Endothelial cell (in vitro differentiated cells): Measurements from ENCODE around the gene COL4A1. TPM values are rescaled to one million over a fixed set of nuclear protein-coding genes. Genes with fewer than 3 reads are reported as not detected.

ENCODE experiments used
- DNase-seq: peaks from one replicate; pipeline ENCODE4 v3.0.0; 2021; ENCODE audit warnings: low spot score
- H3K27ac Mint-ChIP-seq: one replicate; pipeline ENCODE4 v1.8.0; 2021; ENCODE audit warnings: mixed read lengths, inconsistent platforms; ENCODE audit not compliant: unreplicated experiment
- H3K27me3 Mint-ChIP-seq: one replicate; pipeline ENCODE4 v1.8.0; 2021; ENCODE audit warnings: mild to moderate bottlenecking, moderate library complexity, mixed read lengths, inconsistent platforms; ENCODE audit not compliant: unreplicated experiment
- H3K36me3 Mint-ChIP-seq: one replicate; pipeline ENCODE4 v1.8.0; 2021; ENCODE audit warnings: mild to moderate bottlenecking, low read depth, mixed read lengths, inconsistent platforms; ENCODE audit not compliant: unreplicated experiment
- H3K4me1 Mint-ChIP-seq: one replicate; pipeline ENCODE4 v1.8.0; 2021; ENCODE audit warnings: mild to moderate bottlenecking, mixed read lengths, inconsistent platforms; ENCODE audit not compliant: unreplicated experiment
- H3K4me3 Mint-ChIP-seq: one replicate; pipeline ENCODE4 v1.8.0; 2021; ENCODE audit warnings: mild to moderate bottlenecking, mixed read lengths, inconsistent platforms; ENCODE audit not compliant: unreplicated experiment
- H3K9me3 Mint-ChIP-seq: one replicate; pipeline ENCODE4 v1.8.0; 2021; ENCODE audit warnings: mixed read lengths, inconsistent platforms; ENCODE audit not compliant: unreplicated experiment
- total RNA-seq: library from RNA; stranded (reverse); fragmentation: NEBNext Ultra II Directional; extraction: Animal tissue kit (Norgen Biotek cat#: 25700); gene quantifications from one replicate; pipeline ENCODE4 v1.2.1, GENCODE V29; 2021; ENCODE audit not compliant: unreplicated experiment
- TF ChIP-seq, protein P1 (sequence below): fragments of 200-600 bp; sonication (generic); IDR thresholded peaks from one replicate; pipeline ENCODE4 v1.5.0; 2021; ENCODE audit warnings: antibody characterized with exemption; ENCODE audit not compliant: unreplicated experiment

The COL4A1 gene
- total RNA-seq, 1 donor from 2014 or later = 2,720 TPM

DNA sequence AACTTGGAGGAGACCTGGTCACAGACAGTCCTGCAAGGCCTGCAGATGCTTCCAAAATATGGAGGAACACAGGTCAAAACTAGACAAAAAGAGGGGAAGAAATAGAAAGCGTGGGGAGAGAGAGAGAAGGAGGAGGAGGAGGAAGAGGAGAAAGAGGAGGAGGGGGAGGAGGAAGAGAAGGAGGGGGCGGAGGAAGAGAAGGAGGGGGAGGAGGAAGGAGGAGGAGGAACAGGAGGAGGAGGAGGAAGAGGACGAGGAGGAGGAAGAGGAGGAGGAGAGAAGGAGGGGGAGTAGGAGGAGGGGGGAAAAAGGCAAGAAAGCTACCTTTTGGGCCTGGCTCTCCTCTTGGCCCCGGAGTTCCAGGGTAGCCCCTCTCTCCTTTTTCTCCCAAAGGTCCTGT lies 105.8 kb downstream of the COL4A1 start:
- Mint-ChIP-seq H3K9me3 (no peaks in the 10 kb centered on the region), H3K27me3 (peaks cover 9% of the 10 kb centered on the region), H3K36me3 (peaks cover 71% of the 10 kb centered on the region), H3K4me1 (peaks cover 19% of the 10 kb centered on the region), H3K27ac (no peak overlapping the region), H3K4me3 (no peak overlapping the region)
- TF ChIP-seq, protein P1, sequence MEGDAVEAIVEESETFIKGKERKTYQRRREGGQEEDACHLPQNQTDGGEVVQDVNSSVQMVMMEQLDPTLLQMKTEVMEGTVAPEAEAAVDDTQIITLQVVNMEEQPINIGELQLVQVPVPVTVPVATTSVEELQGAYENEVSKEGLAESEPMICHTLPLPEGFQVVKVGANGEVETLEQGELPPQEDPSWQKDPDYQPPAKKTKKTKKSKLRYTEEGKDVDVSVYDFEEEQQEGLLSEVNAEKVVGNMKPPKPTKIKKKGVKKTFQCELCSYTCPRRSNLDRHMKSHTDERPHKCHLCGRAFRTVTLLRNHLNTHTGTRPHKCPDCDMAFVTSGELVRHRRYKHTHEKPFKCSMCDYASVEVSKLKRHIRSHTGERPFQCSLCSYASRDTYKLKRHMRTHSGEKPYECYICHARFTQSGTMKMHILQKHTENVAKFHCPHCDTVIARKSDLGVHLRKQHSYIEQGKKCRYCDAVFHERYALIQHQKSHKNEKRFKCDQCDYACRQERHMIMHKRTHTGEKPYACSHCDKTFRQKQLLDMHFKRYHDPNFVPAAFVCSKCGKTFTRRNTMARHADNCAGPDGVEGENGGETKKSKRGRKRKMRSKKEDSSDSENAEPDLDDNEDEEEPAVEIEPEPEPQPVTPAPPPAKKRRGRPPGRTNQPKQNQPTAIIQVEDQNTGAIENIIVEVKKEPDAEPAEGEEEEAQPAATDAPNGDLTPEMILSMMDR = no peak
- DNase-seq = no peak

- peaks cover 19% of the 10 kb centered on the region for H3K4me1 Mint-ChIP-seq
- TF ChIP-seq, protein P1 = no peak
- no peaks in the 10 kb centered on the region for H3K9me3 Mint-ChIP-seq
- peaks cover 77% of the 10 kb centered on the region for H3K36me3 Mint-ChIP-seq
- H3K4me3 Mint-ChIP-seq = no peak overlapping the region
- no peak for DNase-seq
- no peak overlapping the region for H3K27ac Mint-ChIP-seq
- H3K27me3 Mint-ChIP-seq = peaks cover 12% of the 10 kb centered on the region
These were observed 106.6 kb downstream of the COL4A1 start for GRCh38 chr13:110200276-110200870.

- Mint-ChIP-seq H3K36me3 (peaks cover 80% of the 10 kb centered on the region), H3K27me3 (peaks cover 14% of the 10 kb centered on the region), H3K9me3 (no peaks in the 10 kb centered on the region), H3K4me1 (peaks cover 24% of the 10 kb centered on the region), H3K4me3 (peak overlapping the region; percentile 80), H3K27ac (peak overlapping the region; percentile 90)
- TF ChIP-seq, protein P1 = no peak
- no peak for DNase-seq
These were observed 107.7 kb downstream of the COL4A1 start for GRCh38 chr13:110199046-110199831.

DNA sequence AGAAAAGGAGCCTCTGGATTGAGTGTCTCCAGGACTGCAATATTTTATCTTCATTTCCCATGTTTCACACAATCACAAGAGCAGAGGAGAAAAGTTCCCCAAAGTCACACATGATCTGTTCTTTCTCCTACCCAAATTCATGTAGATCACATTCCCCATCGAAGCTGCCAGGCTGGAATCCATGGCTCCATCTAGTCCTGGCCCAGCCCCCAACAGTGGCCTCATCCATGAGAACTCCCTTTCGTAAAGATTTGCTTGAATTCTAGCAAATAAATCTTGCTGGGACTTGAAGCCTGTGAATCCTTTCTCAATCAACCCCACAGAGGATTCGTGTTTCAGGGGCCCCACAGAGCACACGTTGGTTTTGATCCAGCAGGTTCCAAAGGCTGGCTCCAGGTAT lies 109.5 kb downstream of the COL4A1 start:
- H3K4me3 Mint-ChIP-seq = peak overlapping the region; percentile 71
- H3K27ac Mint-ChIP-seq = peak overlapping the region; percentile 75
- peaks cover 28% of the 10 kb centered on the region for H3K27me3 Mint-ChIP-seq
- TF ChIP-seq, protein P1 = no peak
- no peak for DNase-seq
- H3K4me1 Mint-ChIP-seq = peaks cover 41% of the 10 kb centered on the region
- peaks cover 89% of the 10 kb centered on the region for H3K36me3 Mint-ChIP-seq
- no peaks in the 10 kb centered on the region for H3K9me3 Mint-ChIP-seq

- Mint-ChIP-seq H3K4me1 (peaks cover 44% of the 10 kb centered on the region), H3K9me3 (no peaks in the 10 kb centered on the region), H3K4me3 (no peak overlapping the region), H3K27ac (peak overlapping the region; percentile 75), H3K36me3 (peaks cover 91% of the 10 kb centered on the region), H3K27me3 (peaks cover 28% of the 10 kb centered on the region)
- DNase-seq = no peak
- TF ChIP-seq, protein P1 = no peak
These were observed 109.9 kb downstream of the COL4A1 start for GRCh38 chr13:110197026-110197425.
